Gastroesophageal sphincter (tissue), 3 donors: ENCODE data around the gene TRIM2.

Experiments
- CTCF ChIP-seq, 4 experiments: fragments of 200-600 bp in 2 of 4; fragments of 450-650 bp in 2 of 4; sonication (generic) in 1 of 4; IDR thresholded peaks; one replicate each; pipeline ENCODE4 v1.5.1; 2017 to 2019; ENCODE audit warnings: antibody characterized with exemption in 4 of 4, mild to moderate bottlenecking in 2 of 4, moderate library complexity in 2 of 4
- POLR2AphosphoS5 ChIP-seq: sonication (generic); formaldehyde crosslinking; IDR thresholded peaks from one replicate; pipeline ENCODE4 v1.6.1; 2017; ENCODE audit warnings: antibody characterized with exemption

GRCh38 chr4:153326513-153326912 lies 122.3 kb downstream of the TRIM2 start:
- no peak for TF ChIP-seq CTCF (IDR thresholded peaks at IDR 0.05)
- no peak for TF ChIP-seq POLR2AphosphoS5
